Measurements from ENCODE around the gene TPRN. TPM values are rescaled to one million over a fixed set of nuclear protein-coding genes. Genes with fewer than 3 reads are reported as not detected.

The TPRN gene
- total and polyA plus RNA-seq, 8 donors: 6.7 to 21.7 (median 11.1) TPM

DNA sequence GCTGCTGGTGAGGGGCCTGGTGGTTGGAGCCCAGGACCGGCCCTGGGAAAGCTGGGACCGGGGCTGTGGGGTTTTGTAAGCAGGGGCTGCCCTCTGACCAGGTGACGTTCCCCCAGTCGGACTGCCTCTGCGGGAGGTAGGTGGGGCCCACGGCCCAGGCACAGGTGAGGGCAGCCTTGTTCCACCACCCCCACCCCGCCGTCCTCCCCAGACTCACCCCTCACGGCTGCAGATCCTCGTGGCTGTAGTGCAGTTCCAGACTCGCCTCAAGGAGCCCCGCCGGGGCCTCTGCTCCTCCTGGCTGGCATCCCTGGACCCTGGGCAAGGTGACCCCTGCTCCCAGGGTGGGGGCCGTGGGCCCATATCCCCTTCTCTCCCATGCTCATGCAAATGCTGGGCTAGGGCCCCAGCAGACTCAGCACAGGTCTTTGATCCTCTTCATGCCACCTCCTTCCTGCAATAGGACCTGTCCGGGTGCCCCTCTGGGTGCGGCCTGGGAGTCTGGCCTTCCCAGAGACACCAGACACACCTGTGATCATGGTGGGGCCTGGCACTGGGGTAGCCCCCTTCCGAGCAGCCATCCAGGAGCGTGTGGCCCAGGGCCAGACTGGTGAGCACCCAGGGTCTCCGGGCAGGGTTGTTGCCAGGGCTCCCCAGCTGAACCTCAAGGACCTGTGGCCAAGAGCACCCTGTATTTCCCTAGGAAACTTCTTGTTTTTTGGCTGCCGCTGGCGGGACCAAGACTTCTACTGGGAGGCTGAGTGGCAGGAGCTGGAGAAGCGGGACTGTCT lies 14.8 kb upstream of the TPRN start:
- DNase-seq: no peak
- no peak for ATAC-seq
- TF ChIP-seq, protein P1, sequence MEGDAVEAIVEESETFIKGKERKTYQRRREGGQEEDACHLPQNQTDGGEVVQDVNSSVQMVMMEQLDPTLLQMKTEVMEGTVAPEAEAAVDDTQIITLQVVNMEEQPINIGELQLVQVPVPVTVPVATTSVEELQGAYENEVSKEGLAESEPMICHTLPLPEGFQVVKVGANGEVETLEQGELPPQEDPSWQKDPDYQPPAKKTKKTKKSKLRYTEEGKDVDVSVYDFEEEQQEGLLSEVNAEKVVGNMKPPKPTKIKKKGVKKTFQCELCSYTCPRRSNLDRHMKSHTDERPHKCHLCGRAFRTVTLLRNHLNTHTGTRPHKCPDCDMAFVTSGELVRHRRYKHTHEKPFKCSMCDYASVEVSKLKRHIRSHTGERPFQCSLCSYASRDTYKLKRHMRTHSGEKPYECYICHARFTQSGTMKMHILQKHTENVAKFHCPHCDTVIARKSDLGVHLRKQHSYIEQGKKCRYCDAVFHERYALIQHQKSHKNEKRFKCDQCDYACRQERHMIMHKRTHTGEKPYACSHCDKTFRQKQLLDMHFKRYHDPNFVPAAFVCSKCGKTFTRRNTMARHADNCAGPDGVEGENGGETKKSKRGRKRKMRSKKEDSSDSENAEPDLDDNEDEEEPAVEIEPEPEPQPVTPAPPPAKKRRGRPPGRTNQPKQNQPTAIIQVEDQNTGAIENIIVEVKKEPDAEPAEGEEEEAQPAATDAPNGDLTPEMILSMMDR (IDR thresholded peaks at IDR 0.05): no peak
- Histone ChIP-seq H3K27me3 (no peaks in the 10 kb centered on the region), H3K36me3 (peaks cover 0 to 36% of the 10 kb centered on the region in 2 donors), H3K9me3 (no peaks in the 10 kb centered on the region), H3K27ac (no peak overlapping the region), H3K4me1 (peaks cover 7 to 25% of the 10 kb centered on the region in 2 donors), H3K4me3 (no peak overlapping the region)
- intact Hi-C loops (cut with DNase I): no loop called here

- intact Hi-C loops (cut with DNase I): no loop called here
- H3K4me3 ChIP-seq: no peak overlapping the region
- ATAC-seq (no peak), DNase-seq (no peak)
- peaks cover 7 to 25% of the 10 kb centered on the region in 2 donors for H3K4me1 ChIP-seq
- H3K9me3 ChIP-seq: no peaks in the 10 kb centered on the region
- H3K27ac ChIP-seq: no peak overlapping the region
- peaks cover 0 to 44% of the 10 kb centered on the region in 2 donors for H3K36me3 ChIP-seq
- TF ChIP-seq, protein P1 (IDR thresholded peaks at IDR 0.05): no peak
- H3K27me3 ChIP-seq: no peaks in the 10 kb centered on the region
Observed at GRCh38 chr9:137214620-137215019, 14.1 kb upstream of the TPRN start.

- intact Hi-C loops (cut with DNase I): no loop called here
- no peak overlapping the region for H3K4me3 ChIP-seq
- H3K36me3 ChIP-seq: peaks cover 0 to 52% of the 10 kb centered on the region in 2 donors
- H3K27me3 ChIP-seq: no peaks in the 10 kb centered on the region
- H3K4me1 ChIP-seq: peaks cover 7 to 17% of the 10 kb centered on the region in 2 donors
- ATAC-seq (no peak), DNase-seq (no peak)
- no peaks in the 10 kb centered on the region for H3K9me3 ChIP-seq
- TF ChIP-seq, protein P1 (IDR thresholded peaks at IDR 0.05): no peak
- H3K27ac ChIP-seq: no peak overlapping the region
Observed at GRCh38 chr9:137213160-137214060, 12.9 kb upstream of the TPRN start.

GRCh38 chr9:137212520-137212919 lies 12.0 kb upstream of the TPRN start:
- H3K9me3 ChIP-seq: no peaks in the 10 kb centered on the region
- intact Hi-C loops (cut with DNase I): no loop called here
- no peak overlapping the region for H3K27ac ChIP-seq
- no peaks in the 10 kb centered on the region for H3K27me3 ChIP-seq
- ATAC-seq (no peak), DNase-seq (no peak)
- peaks cover 0 to 56% of the 10 kb centered on the region in 2 donors for H3K36me3 ChIP-seq
- TF ChIP-seq, protein P1 (IDR thresholded peaks at IDR 0.05): no peak
- no peak overlapping the region for H3K4me3 ChIP-seq
- peaks cover 2 to 12% of the 10 kb centered on the region in 2 donors for H3K4me1 ChIP-seq

DNA sequence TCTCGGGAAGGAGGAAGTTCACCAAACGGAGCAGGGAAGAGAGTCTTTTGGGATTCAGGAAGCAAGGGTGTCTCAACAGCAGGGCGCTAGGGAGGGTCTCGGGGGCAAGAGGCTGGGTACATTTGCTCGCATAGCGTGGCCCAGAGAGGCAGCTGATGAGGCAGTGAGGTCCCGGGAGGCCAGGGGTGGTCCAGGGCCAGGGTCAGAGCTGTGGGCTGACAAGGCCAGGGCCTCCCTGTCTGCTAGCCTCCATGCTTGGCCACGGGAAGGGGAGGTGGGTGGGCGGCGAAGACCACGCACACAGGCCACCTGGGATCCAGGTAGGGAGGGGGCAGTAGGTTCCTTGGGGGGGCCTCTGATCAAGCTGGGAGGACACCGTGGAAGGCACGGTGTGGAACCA lies 11.0 kb upstream of the TPRN start:
- H3K36me3 ChIP-seq: peaks cover 0 to 55% of the 10 kb centered on the region in 2 donors
- no peaks in the 10 kb centered on the region for H3K27me3 ChIP-seq
- no peak overlapping the region for H3K4me3 ChIP-seq
- intact Hi-C loops (cut with DNase I): no loop called here
- no peak for DNase-seq
- TF ChIP-seq, protein P1 (IDR thresholded peaks at IDR 0.05): no peak
- no peaks in the 10 kb centered on the region for H3K9me3 ChIP-seq
- no peak overlapping the region for H3K27ac ChIP-seq
- H3K4me1 ChIP-seq: peaks cover 2 to 14% of the 10 kb centered on the region in 2 donors
- no peak for ATAC-seq
